ENCODE results near the gene DYRK2. TPM values are rescaled to one million over a fixed set of nuclear protein-coding genes. Genes with fewer than 3 reads are reported as not detected.

DYRK2 gene
- total RNA-seq, 6 experiments from 2014 or later, result 30.4 to 40.1 (median 31.6) TPM

DNA sequence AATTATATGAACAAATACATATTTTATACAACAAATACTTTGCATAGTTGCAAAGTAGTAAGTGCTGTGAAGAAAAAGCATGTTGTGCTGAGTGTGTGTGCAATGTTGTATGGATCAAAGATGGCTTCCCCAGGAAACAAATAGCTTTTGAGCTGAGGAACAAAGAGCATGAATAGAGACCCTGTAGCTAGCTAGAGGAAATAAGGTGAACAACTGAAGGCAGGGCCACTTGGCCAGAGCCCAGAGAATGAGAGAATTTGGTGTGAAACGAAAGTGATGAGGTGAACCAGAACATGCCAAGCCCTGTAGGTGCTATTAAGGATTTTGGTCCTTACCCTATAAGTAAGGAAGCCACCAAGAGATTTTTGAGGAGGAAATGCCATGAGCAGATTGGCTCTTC is 17.1 kb downstream of the DYRK2 start:
- H3K27ac Mint-ChIP-seq, result peak overlapping the region; percentile 52
- no peak overlapping the region for H3K4me3 Mint-ChIP-seq
- no peak for DNase-seq
- TF ChIP-seq, protein P1, sequence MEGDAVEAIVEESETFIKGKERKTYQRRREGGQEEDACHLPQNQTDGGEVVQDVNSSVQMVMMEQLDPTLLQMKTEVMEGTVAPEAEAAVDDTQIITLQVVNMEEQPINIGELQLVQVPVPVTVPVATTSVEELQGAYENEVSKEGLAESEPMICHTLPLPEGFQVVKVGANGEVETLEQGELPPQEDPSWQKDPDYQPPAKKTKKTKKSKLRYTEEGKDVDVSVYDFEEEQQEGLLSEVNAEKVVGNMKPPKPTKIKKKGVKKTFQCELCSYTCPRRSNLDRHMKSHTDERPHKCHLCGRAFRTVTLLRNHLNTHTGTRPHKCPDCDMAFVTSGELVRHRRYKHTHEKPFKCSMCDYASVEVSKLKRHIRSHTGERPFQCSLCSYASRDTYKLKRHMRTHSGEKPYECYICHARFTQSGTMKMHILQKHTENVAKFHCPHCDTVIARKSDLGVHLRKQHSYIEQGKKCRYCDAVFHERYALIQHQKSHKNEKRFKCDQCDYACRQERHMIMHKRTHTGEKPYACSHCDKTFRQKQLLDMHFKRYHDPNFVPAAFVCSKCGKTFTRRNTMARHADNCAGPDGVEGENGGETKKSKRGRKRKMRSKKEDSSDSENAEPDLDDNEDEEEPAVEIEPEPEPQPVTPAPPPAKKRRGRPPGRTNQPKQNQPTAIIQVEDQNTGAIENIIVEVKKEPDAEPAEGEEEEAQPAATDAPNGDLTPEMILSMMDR (IDR thresholded peaks at IDR 0.05), result no peak
- peaks cover 33% of the 10 kb centered on the region for H3K36me3 Mint-ChIP-seq (ENCODE audit: low read depth)
- H3K27me3 Mint-ChIP-seq (ENCODE audit: insufficient read depth), result peaks cover 2% of the 10 kb centered on the region
- H3K9me3 Mint-ChIP-seq, result no peaks in the 10 kb centered on the region
- peaks cover 93% of the 10 kb centered on the region for H3K4me1 Mint-ChIP-seq (ENCODE audit: low read depth)

DNA sequence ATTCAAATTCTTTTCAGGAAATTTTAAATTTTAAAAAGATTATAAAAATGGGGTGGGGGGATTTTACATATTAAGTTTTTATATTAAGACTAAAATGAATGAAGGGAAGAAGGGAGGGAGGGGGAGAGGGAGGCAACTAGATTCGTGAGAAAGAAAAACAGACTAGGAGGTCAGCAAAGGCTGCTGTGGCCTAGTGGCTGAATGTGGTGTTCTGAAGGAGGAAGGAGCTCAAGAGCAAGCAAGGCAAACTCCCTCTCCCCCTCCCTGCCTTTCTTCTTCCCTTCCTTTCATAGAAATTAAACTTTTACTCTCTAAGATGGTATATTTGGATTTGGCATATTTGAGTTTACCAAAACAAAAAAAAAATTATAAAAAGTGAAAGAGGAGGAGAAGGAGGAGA is 18.1 kb downstream of the DYRK2 start:
- Mint-ChIP-seq H3K36me3 (ENCODE audit: low read depth) (peaks cover 33% of the 10 kb centered on the region), H3K4me3 (no peak overlapping the region), H3K4me1 (ENCODE audit: low read depth) (peaks cover 93% of the 10 kb centered on the region), H3K27ac (peak overlapping the region; percentile 29), H3K27me3 (ENCODE audit: insufficient read depth) (peaks cover 2% of the 10 kb centered on the region), H3K9me3 (no peaks in the 10 kb centered on the region)
- DNase-seq, result no peak
- TF ChIP-seq, protein P1 (IDR thresholded peaks at IDR 0.05), result no peak

DNA sequence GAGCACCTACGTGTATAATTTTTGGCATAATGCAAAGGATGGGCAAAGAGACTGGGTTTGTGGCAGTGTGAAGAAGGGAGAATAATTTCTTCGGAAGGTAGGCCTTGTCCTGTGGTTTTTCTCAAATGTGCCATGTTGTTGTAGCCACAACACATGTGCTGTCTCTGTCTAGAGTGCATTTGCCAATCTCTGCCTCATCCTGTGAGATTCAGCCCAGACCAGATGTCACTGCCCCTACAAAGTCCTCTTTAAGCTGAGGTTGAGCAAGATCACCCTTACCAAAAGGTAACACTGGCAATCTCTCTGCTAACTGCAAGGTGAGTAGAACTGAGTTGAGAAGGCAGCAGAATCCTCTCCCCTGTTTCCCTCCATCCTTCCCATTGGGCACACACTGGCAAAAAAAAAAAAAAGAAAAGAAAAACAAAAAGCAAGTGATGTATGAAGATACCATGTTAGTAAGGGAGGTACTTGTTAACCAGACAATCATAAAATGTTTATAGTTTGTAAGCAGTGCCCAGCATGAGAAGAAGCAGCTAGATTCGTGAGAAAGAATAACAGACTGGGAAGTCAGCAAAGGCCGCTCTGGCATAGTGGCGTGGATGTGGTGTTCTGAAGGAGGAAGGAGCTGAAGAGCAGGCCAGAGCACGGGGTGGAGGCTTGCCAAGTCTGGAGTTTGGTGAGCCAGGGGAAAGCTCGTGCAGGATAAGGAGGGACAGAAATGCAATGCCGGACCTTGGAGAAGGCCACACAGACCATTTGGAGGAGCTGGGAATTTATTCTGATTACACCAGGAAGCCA is 18.9 kb downstream of the DYRK2 start:
- no peak for DNase-seq
- Mint-ChIP-seq H3K4me1 (ENCODE audit: low read depth) (peaks cover 93% of the 10 kb centered on the region), H3K4me3 (no peak overlapping the region), H3K27me3 (ENCODE audit: insufficient read depth) (peaks cover 2% of the 10 kb centered on the region), H3K9me3 (peaks cover 5% of the 10 kb centered on the region), H3K27ac (peak overlapping the region; percentile 29; the same call in 1 of the 2 replicates), H3K36me3 (ENCODE audit: low read depth) (peaks cover 39% of the 10 kb centered on the region)
- TF ChIP-seq, protein P1 (IDR thresholded peaks at IDR 0.05), result no peak

DNA sequence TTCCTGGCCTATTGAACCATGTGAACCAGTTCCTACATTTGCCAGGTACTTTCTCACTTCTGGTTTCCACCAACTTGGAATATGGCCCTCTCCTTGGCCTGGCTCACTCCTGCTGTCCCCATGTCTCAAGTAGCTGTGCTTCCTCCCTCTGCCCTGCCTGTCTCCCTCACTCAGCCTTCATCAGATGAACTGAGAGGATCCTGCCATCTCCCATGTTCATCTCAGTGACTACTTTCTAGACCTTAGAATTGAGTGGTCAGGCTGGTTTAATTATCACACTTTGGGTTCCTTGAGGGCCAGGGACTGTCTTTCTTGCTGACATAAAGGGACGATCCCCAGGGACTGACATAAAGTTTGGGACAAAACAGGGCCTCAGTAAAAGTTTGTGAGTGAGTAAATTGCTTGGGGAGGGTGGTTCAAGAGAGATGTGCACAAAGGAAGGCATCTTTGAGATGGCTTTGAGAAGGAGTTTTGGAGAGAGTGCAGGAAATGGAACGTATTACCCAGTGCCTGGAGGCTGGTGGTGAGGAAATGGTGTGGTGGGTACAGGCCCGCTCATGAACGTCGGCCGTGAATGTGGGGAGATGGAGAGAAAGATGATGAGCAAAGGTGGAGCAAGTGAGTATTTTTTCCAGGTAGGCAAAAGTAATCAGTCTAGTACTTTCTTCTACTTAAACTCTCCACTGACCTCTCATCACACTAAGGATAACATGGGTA is 20.8 kb downstream of the DYRK2 start:
- Mint-ChIP-seq H3K4me1 (ENCODE audit: low read depth) (peaks cover 78% of the 10 kb centered on the region), H3K27ac (peak overlapping the region; percentile 84), H3K4me3 (peak overlapping the region; percentile 34), H3K9me3 (peaks cover 24% of the 10 kb centered on the region), H3K36me3 (ENCODE audit: low read depth) (peaks cover 50% of the 10 kb centered on the region), H3K27me3 (ENCODE audit: insufficient read depth) (no peaks in the 10 kb centered on the region; the same call in none of the 2 replicates)
- TF ChIP-seq, protein P1 (IDR thresholded peaks at IDR 0.05), result no peak
- DNase-seq, result no peak

DNA sequence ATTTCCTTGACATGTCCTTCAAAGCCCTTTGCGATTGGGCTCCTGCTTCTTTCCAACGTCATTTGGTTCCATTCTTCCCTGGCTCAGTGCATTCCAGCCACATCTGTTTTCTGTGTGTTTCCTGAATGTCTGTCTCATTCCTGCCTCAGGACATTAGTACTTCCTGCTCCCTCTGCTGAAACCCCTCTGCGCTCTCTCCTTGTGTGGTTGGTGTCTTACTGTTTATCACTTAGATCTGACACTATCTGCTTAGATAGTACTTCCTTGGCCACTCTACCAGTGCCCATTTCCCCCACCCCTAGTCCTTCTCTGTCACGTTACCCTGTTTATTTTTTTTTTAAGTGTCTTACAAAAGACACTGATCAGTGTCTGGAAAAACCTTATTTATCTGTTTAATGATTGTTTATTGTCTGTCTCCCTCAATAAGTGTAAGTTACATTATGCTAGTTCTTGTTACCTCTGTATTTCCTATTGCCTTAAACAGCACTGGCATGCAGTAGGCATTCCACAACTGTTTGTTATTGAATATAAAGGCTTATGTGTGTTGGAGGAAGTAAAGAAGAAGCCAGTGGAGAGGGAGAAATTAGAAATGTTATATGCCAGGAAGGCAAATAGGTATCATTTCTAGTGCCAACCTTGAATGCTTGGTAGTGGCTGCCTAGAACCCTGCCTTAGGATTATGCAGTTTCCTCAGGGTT is 21.5 kb downstream of the DYRK2 start:
- H3K27ac Mint-ChIP-seq, result peak overlapping the region; percentile 84
- H3K9me3 Mint-ChIP-seq, result peaks cover 29% of the 10 kb centered on the region
- no peaks in the 10 kb centered on the region; the same call in none of the 2 replicates for H3K27me3 Mint-ChIP-seq (ENCODE audit: insufficient read depth)
- peak overlapping the region; percentile 34 for H3K4me3 Mint-ChIP-seq
- DNase-seq, result peak; percentile 65
- peaks cover 75% of the 10 kb centered on the region for H3K4me1 Mint-ChIP-seq (ENCODE audit: low read depth)
- peaks cover 53% of the 10 kb centered on the region for H3K36me3 Mint-ChIP-seq (ENCODE audit: low read depth)
- TF ChIP-seq, protein P1 (IDR thresholded peaks at IDR 0.05), result no peak
